Measurements from ENCODE around the gene PLA2G4A. TPM values are rescaled to one million over a fixed set of nuclear protein-coding genes. Genes with fewer than 3 reads are reported as not detected.

Gene PLA2G4A
- polyA plus RNA-seq, 1 donor from 2014 or later: not detected

DNA sequence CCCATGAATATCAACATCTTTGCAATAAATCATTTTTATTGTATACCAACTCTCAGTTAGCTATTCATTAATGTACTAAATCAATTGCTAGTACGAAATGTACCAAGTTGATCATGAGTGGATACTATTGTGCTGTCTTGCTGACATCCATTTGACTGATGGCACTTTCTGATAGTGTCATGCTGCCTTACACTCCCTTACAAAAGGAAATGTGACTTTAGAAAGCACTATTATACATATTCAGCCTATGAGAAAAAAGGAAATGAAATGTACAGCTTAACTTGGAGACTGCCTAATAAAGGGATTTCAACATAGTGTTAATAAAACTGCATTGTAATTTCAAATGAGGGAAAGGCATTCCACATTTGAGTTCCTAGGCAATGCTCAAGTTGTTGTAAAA is 52.2 kb downstream of the PLA2G4A start:
- Histone ChIP-seq H3K36me3 (ENCODE audit: insufficient read depth, low read length) (no peaks in the 10 kb centered on the region), H2AFZ (ENCODE audit: low read depth, low read length) (no peak overlapping the region), H3K27me3 (ENCODE audit: insufficient read depth, low read depth, low read length) (no peaks in the 10 kb centered on the region), H3F3A (ENCODE audit: insufficient read depth, low read length, poor library complexity, severe bottlenecking) (no peaks in the 10 kb centered on the region), H3K9me2 (ENCODE audit: insufficient read depth, low read length) (no peaks in the 10 kb centered on the region), H4K20me1 (ENCODE audit: insufficient read depth) (no peaks in the 10 kb centered on the region), H3K4me3 (ENCODE audit: low read length) (no peak overlapping the region), H3K9ac (ENCODE audit: low read length) (no peak overlapping the region), H3K9me3 (ENCODE audit: low read length) (no peaks in the 10 kb centered on the region), H3K27ac (ENCODE audit: low read length) (no peak overlapping the region), H3K79me2 (replicated peaks; ENCODE audit: insufficient read depth, low read length) (no peaks in the 10 kb centered on the region), H3K4me2 (ENCODE audit: low read length) (no peak overlapping the region)
- TF ChIP-seq TAF1 (IDR thresholded peaks at IDR 0.05; ENCODE audit: low read depth) (no peak), SMC3 (conservative IDR thresholded peaks at IDR 0.05; ENCODE audit: poor library complexity) (no peak), EZH2 (IDR thresholded peaks at IDR 0.05; ENCODE audit: borderline replicate concordance, insufficient read depth, low read length, poor library complexity, severe bottlenecking) (no peak), POLR2AphosphoS5 (IDR thresholded peaks at IDR 0.05) (no peak), EP300 (conservative IDR thresholded peaks at IDR 0.05; ENCODE audit: poor library complexity, severe bottlenecking) (peak; percentile 63), CTCF (IDR thresholded peaks at IDR 0.05; ENCODE audit: poor library complexity, severe bottlenecking) (no peak), RAD21 (conservative IDR thresholded peaks at IDR 0.05) (no peak)
- TF ChIP-seq, protein P1, sequence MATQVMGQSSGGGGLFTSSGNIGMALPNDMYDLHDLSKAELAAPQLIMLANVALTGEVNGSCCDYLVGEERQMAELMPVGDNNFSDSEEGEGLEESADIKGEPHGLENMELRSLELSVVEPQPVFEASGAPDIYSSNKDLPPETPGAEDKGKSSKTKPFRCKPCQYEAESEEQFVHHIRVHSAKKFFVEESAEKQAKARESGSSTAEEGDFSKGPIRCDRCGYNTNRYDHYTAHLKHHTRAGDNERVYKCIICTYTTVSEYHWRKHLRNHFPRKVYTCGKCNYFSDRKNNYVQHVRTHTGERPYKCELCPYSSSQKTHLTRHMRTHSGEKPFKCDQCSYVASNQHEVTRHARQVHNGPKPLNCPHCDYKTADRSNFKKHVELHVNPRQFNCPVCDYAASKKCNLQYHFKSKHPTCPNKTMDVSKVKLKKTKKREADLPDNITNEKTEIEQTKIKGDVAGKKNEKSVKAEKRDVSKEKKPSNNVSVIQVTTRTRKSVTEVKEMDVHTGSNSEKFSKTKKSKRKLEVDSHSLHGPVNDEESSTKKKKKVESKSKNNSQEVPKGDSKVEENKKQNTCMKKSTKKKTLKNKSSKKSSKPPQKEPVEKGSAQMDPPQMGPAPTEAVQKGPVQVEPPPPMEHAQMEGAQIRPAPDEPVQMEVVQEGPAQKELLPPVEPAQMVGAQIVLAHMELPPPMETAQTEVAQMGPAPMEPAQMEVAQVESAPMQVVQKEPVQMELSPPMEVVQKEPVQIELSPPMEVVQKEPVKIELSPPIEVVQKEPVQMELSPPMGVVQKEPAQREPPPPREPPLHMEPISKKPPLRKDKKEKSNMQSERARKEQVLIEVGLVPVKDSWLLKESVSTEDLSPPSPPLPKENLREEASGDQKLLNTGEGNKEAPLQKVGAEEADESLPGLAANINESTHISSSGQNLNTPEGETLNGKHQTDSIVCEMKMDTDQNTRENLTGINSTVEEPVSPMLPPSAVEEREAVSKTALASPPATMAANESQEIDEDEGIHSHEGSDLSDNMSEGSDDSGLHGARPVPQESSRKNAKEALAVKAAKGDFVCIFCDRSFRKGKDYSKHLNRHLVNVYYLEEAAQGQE (IDR thresholded peaks at IDR 0.05; ENCODE audit: borderline replicate concordance): no peak

- H3K4me2 ChIP-seq (ENCODE audit: low read length): no peak overlapping the region
Measured at GRCh38 chr1:186882372-186883134, 53.8 kb downstream of the PLA2G4A start.

More at GRCh38 chr1:186882372-186883134, 53.8 kb downstream of the PLA2G4A start:
- Histone ChIP-seq H3K4me3 (ENCODE audit: low read length) (no peak overlapping the region), H3K9me2 (ENCODE audit: insufficient read depth, low read length) (no peaks in the 10 kb centered on the region), H3K79me2 (replicated peaks; ENCODE audit: insufficient read depth, low read length) (no peaks in the 10 kb centered on the region), H3K27ac (ENCODE audit: low read length) (no peak overlapping the region), H3K9me3 (ENCODE audit: low read length) (no peaks in the 10 kb centered on the region), H3K9ac (ENCODE audit: low read length) (no peak overlapping the region), H3K36me3 (ENCODE audit: insufficient read depth, low read length) (no peaks in the 10 kb centered on the region), H3K27me3 (ENCODE audit: insufficient read depth, low read depth, low read length) (no peaks in the 10 kb centered on the region), H3F3A (ENCODE audit: insufficient read depth, low read length, poor library complexity, severe bottlenecking) (no peaks in the 10 kb centered on the region), H2AFZ (ENCODE audit: low read depth, low read length) (no peak overlapping the region), H4K20me1 (ENCODE audit: insufficient read depth) (no peaks in the 10 kb centered on the region)
- TF ChIP-seq EZH2 (IDR thresholded peaks at IDR 0.05; ENCODE audit: borderline replicate concordance, insufficient read depth, low read length, poor library complexity, severe bottlenecking) (no peak), EP300 (conservative IDR thresholded peaks at IDR 0.05; ENCODE audit: poor library complexity, severe bottlenecking) (no peak), TAF1 (IDR thresholded peaks at IDR 0.05; ENCODE audit: low read depth) (no peak), MXI1 (conservative IDR thresholded peaks at IDR 0.05; ENCODE audit: poor library complexity, severe bottlenecking) (no peak), SMC3 (conservative IDR thresholded peaks at IDR 0.05; ENCODE audit: poor library complexity) (no peak), RAD21 (conservative IDR thresholded peaks at IDR 0.05) (no peak), CTCF (IDR thresholded peaks at IDR 0.05; ENCODE audit: poor library complexity, severe bottlenecking) (no peak)
- TF ChIP-seq, protein P1 (IDR thresholded peaks at IDR 0.05; ENCODE audit: borderline replicate concordance): no peak

Data from neural cell (in vitro differentiated cells).